ENCODE results near the gene SLC17A2. TPM values are rescaled to one million over a fixed set of nuclear protein-coding genes. Genes with fewer than 3 reads are reported as not detected.

The SLC17A2 gene
- total and polyA plus RNA-seq, 2 of the 13 experiments (the other 11 are each of a cell fraction or from before 2014, with no cell fraction given) = 11.2 to 32.4 TPM

DNA sequence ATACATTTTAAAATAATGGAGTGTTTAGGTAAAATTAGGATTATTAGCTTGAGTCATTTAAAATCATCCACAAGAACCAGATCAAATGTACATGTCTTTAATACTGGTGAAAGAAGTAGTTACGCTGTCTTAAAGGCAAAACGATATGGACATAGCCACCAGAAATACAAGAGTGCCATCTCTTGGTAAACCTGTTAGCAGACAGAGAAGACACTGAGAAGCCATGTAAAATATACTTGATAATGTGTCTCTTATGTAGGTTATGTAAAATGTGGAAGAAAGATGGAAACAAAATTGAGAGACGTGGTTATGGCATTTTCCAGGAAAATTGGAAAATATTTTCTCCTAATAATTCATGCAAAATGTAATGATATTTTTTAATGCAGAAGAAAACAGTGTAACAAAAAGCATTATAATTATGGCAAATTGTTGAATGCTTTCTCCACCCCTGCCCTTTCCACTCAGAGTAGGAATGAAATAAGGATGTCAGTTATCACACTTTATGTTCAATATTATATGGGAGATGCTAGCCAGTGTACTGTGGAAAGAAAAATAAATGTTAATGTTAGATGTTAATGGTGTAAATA, 12.2 kb upstream of the SLC17A2 start (continued):
- TF ChIP-seq, protein P1, sequence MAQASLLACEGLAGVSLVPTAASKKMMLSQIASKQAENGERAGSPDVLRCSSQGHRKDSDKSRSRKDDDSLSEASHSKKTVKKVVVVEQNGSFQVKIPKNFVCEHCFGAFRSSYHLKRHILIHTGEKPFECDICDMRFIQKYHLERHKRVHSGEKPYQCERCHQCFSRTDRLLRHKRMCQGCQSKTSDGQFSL (CRISPR knock-in tag; IDR thresholded peaks at IDR 0.05) = no peak
- TF ChIP-seq MXI1 (IDR thresholded peaks at IDR 0.05; ENCODE audit: borderline replicate concordance, low read depth, low read length) (no peak), SOX13 (IDR thresholded peaks at IDR 0.05) (no peak), SOX13 (CRISPR knock-in tag; conservative IDR thresholded peaks at IDR 0.05 in 1 of 2, IDR thresholded peaks at IDR 0.05 in 1 of 2) (no peak; a peak in 1 of 4 replicates), CBX5 (CRISPR knock-in tag; IDR thresholded peaks at IDR 0.05; ENCODE audit: borderline replicate concordance) (no peak), ZSCAN30 (CRISPR knock-in tag; IDR thresholded peaks at IDR 0.05) (no peak)
- TF ChIP-seq, protein P2, sequence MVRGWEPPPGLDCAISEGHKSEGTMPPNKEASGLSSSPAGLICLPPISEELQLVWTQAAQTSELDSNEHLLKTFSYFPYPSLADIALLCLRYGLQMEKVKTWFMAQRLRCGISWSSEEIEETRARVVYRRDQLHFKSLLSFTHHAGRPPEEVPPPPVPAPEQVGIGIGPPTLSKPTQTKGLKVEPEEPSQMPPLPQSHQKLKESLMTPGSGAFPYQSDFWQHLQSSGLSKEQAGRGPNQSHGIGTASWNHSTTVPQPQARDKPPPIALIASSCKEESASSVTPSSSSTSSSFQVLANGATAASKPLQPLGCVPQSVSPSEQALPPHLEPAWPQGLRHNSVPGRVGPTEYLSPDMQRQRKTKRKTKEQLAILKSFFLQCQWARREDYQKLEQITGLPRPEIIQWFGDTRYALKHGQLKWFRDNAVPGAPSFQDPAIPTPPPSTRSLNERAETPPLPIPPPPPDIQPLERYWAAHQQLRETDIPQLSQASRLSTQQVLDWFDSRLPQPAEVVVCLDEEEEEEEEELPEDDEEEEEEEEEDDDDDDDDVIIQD (CRISPR knock-in tag; IDR thresholded peaks at IDR 0.05; ENCODE audit: low read depth) = peak; percentile 51; the same call in 1 of the 2 replicates
- TF ChIP-seq, protein P3, sequence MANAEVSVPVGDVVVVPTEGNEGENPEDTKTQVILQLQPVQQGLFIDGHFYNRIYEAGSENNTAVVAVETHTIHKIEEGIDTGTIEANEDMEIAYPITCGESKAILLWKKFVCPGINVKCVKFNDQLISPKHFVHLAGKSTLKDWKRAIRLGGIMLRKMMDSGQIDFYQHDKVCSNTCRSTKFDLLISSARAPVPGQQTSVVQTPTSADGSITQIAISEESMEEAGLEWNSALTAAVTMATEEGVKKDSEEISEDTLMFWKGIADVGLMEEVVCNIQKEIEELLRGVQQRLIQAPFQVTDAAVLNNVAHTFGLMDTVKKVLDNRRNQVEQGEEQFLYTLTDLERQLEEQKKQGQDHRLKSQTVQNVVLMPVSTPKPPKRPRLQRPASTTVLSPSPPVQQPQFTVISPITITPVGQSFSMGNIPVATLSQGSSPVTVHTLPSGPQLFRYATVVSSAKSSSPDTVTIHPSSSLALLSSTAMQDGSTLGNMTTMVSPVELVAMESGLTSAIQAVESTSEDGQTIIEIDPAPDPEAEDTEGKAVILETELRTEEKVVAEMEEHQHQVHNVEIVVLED (CRISPR knock-in tag; IDR thresholded peaks at IDR 0.05; ENCODE audit: borderline replicate concordance) = no peak
- TF ChIP-seq, protein P4, sequence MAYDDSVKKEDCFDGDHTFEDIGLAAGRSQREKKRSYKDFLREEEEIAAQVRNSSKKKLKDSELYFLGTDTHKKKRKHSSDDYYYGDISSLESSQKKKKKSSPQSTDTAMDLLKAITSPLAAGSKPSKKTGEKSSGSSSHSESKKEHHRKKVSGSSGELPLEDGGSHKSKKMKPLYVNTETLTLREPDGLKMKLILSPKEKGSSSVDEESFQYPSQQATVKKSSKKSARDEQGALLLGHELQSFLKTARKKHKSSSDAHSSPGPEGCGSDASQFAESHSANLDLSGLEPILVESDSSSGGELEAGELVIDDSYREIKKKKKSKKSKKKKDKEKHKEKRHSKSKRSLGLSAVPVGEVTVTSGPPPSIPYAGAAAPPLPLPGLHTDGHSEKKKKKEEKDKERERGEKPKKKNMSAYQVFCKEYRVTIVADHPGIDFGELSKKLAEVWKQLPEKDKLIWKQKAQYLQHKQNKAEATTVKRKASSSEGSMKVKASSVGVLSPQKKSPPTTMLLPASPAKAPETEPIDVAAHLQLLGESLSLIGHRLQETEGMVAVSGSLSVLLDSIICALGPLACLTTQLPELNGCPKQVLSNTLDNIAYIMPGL (CRISPR knock-in tag; IDR thresholded peaks at IDR 0.05; ENCODE audit: borderline replicate concordance in 1 of 2, low read depth in 1 of 2) = peak in 1 of 2 experiments; percentile 55; a peak in 1 of 4 replicates
- TF ChIP-seq, protein P5, sequence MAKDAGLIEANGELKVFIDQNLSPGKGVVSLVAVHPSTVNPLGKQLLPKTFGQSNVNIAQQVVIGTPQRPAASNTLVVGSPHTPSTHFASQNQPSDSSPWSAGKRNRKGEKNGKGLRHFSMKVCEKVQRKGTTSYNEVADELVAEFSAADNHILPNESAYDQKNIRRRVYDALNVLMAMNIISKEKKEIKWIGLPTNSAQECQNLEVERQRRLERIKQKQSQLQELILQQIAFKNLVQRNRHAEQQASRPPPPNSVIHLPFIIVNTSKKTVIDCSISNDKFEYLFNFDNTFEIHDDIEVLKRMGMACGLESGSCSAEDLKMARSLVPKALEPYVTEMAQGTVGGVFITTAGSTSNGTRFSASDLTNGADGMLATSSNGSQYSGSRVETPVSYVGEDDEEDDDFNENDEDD (CRISPR knock-in tag; IDR thresholded peaks at IDR 0.05; ENCODE audit: borderline replicate concordance) = no peak
- TF ChIP-seq, protein P6, sequence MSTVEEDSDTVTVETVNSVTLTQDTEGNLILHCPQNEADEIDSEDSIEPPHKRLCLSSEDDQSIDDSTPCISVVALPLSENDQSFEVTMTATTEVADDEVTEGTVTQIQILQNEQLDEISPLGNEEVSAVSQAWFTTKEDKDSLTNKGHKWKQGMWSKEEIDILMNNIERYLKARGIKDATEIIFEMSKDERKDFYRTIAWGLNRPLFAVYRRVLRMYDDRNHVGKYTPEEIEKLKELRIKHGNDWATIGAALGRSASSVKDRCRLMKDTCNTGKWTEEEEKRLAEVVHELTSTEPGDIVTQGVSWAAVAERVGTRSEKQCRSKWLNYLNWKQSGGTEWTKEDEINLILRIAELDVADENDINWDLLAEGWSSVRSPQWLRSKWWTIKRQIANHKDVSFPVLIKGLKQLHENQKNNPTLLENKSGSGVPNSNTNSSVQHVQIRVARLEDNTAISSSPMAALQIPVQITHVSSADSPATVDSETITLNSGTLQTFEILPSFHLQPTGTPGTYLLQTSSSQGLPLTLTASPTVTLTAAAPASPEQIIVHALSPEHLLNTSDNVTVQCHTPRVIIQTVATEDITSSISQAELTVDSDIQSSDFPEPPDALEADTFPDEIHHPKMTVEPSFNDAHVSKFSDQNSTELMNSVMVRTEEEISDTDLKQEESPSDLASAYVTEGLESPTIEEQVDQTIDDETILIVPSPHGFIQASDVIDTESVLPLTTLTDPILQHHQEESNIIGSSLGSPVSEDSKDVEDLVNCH (CRISPR knock-in tag; IDR thresholded peaks at IDR 0.05) = no peak
- TF ChIP-seq, protein P7, sequence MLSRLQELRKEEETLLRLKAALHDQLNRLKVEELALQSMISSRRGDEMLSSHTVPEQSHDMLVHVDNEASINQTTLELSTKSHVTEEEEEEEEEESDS (CRISPR knock-in tag; IDR thresholded peaks at IDR 0.05; ENCODE audit: borderline replicate concordance) = no peak
- TF ChIP-seq, protein P8, sequence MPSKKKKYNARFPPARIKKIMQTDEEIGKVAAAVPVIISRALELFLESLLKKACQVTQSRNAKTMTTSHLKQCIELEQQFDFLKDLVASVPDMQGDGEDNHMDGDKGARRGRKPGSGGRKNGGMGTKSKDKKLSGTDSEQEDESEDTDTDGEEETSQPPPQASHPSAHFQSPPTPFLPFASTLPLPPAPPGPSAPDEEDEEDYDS (CRISPR knock-in tag; IDR thresholded peaks at IDR 0.05) = no peak
